H1 (cell line): ENCODE data around the gene BCL2. TPM values are rescaled to one million over a fixed set of nuclear protein-coding genes. Genes with fewer than 3 reads are reported as not detected.

Source experiments
- polyA plus RNA-seq, 7 experiments: library from polyadenylated mRNA; depleted of rRNA in 3 of 7; stranded (reverse) in 5 of 7; unstranded in 2 of 7; fragments of >200 nt in 5 of 7; fragments of 200-250 nt in 2 of 7; gene quantifications; 1 replicate in 5 of 7; 2 replicates in 1 of 7; 4 replicates in 1 of 7; pipeline versions ENCODE4 v1.2.1 to v1.2.3, GENCODE V29; 2011 to 2013; ENCODE audit warnings: missing spikeins in 2 of 7, mixed read lengths in 2 of 7
- total RNA-seq: library from RNA; stranded (reverse); fragmentation: NEBNext Ultra II Directional; extraction: Animal tissue kit (Norgen Biotek cat#: 25700); gene quantifications from 2 replicates; pipeline ENCODE4 v1.2.1, GENCODE V29; 2021
- TF ChIP-seq, protein P1 (sequence below): IDR thresholded peaks from 2 replicates; pipeline ENCODE4 v1.6.1; 2012; ENCODE audit warnings: inconsistent platforms

BCL2 gene
- total and polyA plus RNA-seq, 2 of the 8 experiments (the other 6 are each of a cell fraction or from before 2014, with no cell fraction given): 0.59 to 4.5 TPM

- TF ChIP-seq, protein P1, sequence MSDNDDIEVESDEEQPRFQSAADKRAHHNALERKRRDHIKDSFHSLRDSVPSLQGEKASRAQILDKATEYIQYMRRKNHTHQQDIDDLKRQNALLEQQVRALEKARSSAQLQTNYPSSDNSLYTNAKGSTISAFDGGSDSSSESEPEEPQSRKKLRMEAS: no peak
- TF ChIP-seq, all 59 proteins: peak for 0
Measured at GRCh38 chr18:63164396-63164795, 155.2 kb downstream of the BCL2 start (continued).
